ENCODE results near the gene THAP7. TPM values are rescaled to one million over a fixed set of nuclear protein-coding genes. Genes with fewer than 3 reads are reported as not detected.

Gene THAP7
- total RNA-seq, 1 experiment from 2014 or later = 23.5 TPM

DNA sequence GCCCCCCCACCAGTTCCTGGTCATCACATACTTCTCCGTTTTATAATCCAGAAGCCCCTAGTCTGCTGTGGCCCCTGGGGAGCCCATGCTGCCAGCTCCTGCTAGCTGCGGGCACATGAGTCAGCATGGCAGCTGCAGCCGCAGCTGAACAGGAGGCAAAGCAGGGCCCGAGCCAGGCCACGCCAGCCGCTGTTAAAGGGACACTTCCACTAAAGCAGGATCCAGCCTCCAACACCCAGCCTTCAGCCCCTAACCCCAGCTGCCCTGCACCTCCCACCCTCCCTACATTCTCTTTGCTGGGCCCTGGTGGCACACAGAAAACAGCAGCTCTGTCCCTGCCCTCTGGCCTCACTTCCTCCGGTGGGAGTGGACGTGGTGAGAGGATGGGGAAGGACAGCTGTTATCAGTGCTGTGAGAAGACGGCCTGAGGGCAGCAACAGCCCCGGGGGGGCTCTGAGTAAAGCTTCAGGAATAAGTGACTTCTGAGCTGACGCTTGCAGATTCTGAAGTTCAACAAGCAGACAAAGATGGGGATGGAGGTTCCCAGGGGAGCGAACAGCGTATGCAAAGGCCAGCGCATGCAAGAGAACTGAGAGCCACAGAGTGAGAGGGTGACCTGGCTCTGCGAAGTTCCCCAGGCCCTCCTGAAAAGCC lies 43.1 kb upstream of the THAP7 start:
- peak overlapping the region; percentile 39 to 61 for H3K4me3 ChIP-seq (ENCODE audit: low read depth in 2 of 2, low read length in 2 of 2)
- CTCF ChIA-PET = no interaction called here
- intact Hi-C loops (cut with micrococcal nuclease; ENCODE audit: unreplicated experiment) = no loop called here

DNA sequence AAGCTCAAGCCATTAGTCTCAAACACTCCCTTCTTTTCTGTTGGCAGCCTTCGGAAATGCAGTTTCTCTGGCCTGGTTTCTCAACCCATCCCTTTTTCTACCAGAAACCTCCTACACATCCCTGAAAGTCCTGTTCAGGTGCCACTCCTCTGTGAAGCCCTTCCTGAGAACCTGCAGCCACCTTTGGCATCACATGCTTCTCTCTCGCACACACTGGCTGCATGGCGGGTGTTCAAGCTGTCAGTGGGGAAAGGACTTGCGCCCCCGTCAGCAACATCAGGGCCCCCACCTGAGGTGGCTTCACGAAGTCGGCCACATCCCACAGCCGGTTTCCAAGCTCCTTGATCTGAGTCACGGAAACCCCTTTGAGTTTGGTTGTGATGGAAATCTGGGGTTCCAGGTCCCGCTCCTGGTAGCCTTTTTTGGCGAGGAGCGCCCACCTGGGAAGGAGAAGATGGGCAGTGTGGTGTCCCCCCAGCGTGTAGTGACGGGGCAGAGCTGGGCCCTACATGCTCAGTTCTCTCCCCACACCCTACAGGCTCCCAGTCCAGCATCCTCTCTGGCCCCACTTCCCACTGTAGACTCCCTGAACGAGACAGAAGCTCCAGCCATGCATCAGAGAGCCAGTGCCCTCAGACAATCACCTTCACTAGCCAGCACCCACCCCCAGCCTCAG lies 42.1 kb upstream of the THAP7 start:
- Histone ChIP-seq H3K4me1 (ENCODE audit: control insufficient read depth, insufficient read depth, low read length) (peaks cover 5% of the 10 kb centered on the region; the same call in 1 of the 2 replicates), H3K9me3 (ENCODE audit: control insufficient read depth, insufficient read depth, low read depth, low read length) (no peaks in the 10 kb centered on the region), H3K27me3 (ENCODE audit: control insufficient read depth, insufficient read depth, low read length) (no peaks in the 10 kb centered on the region), H3K4me3 (ENCODE audit: low read depth in 2 of 2, low read length in 2 of 2) (no peak overlapping the region), H3K36me3 (ENCODE audit: control insufficient read depth, insufficient read depth, low read length) (no peaks in the 10 kb centered on the region), H3K27ac (ENCODE audit: low read length) (no peak overlapping the region)
- intact Hi-C loops (cut with micrococcal nuclease; ENCODE audit: unreplicated experiment) (no loop called here), in situ Hi-C loops (cut with HindIII; ENCODE audit: low pct_unique_long_range_greater_than_20kb, low sequenced_read_pairs) (no loop called here)
- ATAC-seq = no peak
- POLR2A ChIA-PET = interaction anchor here (0.6 kb wide), 1 partner anchor 53 kb away, joined by 3 read pairs; no protein-coding TSS in a partner anchor
- no peak for DNase-seq (ENCODE audit: low read depth, low spot score)
- no TSS peak for BruUV-seq (replicated peaks)
- TF ChIP-seq, protein P1, sequence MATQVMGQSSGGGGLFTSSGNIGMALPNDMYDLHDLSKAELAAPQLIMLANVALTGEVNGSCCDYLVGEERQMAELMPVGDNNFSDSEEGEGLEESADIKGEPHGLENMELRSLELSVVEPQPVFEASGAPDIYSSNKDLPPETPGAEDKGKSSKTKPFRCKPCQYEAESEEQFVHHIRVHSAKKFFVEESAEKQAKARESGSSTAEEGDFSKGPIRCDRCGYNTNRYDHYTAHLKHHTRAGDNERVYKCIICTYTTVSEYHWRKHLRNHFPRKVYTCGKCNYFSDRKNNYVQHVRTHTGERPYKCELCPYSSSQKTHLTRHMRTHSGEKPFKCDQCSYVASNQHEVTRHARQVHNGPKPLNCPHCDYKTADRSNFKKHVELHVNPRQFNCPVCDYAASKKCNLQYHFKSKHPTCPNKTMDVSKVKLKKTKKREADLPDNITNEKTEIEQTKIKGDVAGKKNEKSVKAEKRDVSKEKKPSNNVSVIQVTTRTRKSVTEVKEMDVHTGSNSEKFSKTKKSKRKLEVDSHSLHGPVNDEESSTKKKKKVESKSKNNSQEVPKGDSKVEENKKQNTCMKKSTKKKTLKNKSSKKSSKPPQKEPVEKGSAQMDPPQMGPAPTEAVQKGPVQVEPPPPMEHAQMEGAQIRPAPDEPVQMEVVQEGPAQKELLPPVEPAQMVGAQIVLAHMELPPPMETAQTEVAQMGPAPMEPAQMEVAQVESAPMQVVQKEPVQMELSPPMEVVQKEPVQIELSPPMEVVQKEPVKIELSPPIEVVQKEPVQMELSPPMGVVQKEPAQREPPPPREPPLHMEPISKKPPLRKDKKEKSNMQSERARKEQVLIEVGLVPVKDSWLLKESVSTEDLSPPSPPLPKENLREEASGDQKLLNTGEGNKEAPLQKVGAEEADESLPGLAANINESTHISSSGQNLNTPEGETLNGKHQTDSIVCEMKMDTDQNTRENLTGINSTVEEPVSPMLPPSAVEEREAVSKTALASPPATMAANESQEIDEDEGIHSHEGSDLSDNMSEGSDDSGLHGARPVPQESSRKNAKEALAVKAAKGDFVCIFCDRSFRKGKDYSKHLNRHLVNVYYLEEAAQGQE (IDR thresholded peaks at IDR 0.05; ENCODE audit: insufficient read depth in 1 of 2, low read depth in 2 of 2, low read length in 1 of 2) = no peak
- TF ChIP-seq TCF7L2 (IDR thresholded peaks at IDR 0.05; ENCODE audit: low read depth, low read length) (no peak), SIN3A (IDR thresholded peaks at IDR 0.05; ENCODE audit: borderline replicate concordance, insufficient read depth, low read depth, low read length) (no peak)
- CTCF ChIA-PET = no interaction called here

More for the DNA sequence above, 43.1 kb upstream of the THAP7 start:
- ATAC-seq (peak; percentile 32), DNase-seq (ENCODE audit: low read depth, low spot score) (no peak)
- Histone ChIP-seq H3K27me3 (ENCODE audit: control insufficient read depth, insufficient read depth, low read length) (no peaks in the 10 kb centered on the region), H3K27ac (ENCODE audit: low read length) (no peak overlapping the region), H3K36me3 (ENCODE audit: control insufficient read depth, insufficient read depth, low read length) (no peaks in the 10 kb centered on the region), H3K9me3 (ENCODE audit: control insufficient read depth, insufficient read depth, low read depth, low read length) (no peaks in the 10 kb centered on the region), H3K4me1 (ENCODE audit: control insufficient read depth, insufficient read depth, low read length) (peaks cover 5% of the 10 kb centered on the region; the same call in 1 of the 2 replicates)
- in situ Hi-C loops (cut with HindIII; ENCODE audit: low pct_unique_long_range_greater_than_20kb, low sequenced_read_pairs) = no loop called here
- TF ChIP-seq POLR2AphosphoS5 (IDR thresholded peaks at IDR 0.05; ENCODE audit: low read depth, low read length) = no peak
- TF ChIP-seq, protein P1 (IDR thresholded peaks at IDR 0.05; ENCODE audit: insufficient read depth in 1 of 2, low read depth in 2 of 2, low read length in 1 of 2) = no peak
- no peak for TF ChIP-seq SIN3A (IDR thresholded peaks at IDR 0.05; ENCODE audit: borderline replicate concordance, insufficient read depth, low read depth, low read length)
- TF ChIP-seq, protein P2, sequence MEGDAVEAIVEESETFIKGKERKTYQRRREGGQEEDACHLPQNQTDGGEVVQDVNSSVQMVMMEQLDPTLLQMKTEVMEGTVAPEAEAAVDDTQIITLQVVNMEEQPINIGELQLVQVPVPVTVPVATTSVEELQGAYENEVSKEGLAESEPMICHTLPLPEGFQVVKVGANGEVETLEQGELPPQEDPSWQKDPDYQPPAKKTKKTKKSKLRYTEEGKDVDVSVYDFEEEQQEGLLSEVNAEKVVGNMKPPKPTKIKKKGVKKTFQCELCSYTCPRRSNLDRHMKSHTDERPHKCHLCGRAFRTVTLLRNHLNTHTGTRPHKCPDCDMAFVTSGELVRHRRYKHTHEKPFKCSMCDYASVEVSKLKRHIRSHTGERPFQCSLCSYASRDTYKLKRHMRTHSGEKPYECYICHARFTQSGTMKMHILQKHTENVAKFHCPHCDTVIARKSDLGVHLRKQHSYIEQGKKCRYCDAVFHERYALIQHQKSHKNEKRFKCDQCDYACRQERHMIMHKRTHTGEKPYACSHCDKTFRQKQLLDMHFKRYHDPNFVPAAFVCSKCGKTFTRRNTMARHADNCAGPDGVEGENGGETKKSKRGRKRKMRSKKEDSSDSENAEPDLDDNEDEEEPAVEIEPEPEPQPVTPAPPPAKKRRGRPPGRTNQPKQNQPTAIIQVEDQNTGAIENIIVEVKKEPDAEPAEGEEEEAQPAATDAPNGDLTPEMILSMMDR (IDR thresholded peaks at IDR 0.05) = no peak
- no peak for TF ChIP-seq TCF7L2 (IDR thresholded peaks at IDR 0.05; ENCODE audit: low read depth, low read length)
- no TSS peak for BruUV-seq (replicated peaks)
- POLR2A ChIA-PET = interaction anchor here (0.6 kb wide), 1 partner anchor 52 kb away, joined by 3 read pairs; no protein-coding TSS in a partner anchor

Data from Panc1 (cell line).